OCI-LY7 (cell line): ENCODE data around the gene LPCAT3.

ENCODE experiments used
- EZH2phosphoT487 ChIP-seq: fragments of 200-600 bp; sonication (generic); IDR thresholded peaks from 2 replicates; pipeline ENCODE4 v1.6.1; 2018; ENCODE audit warnings: low read depth, borderline replicate concordance, mild to moderate bottlenecking, mixed run types, antibody characterized with exemption, low read length, moderate library complexity, mixed read lengths
- TF ChIP-seq, protein P1 (sequence below): fragments of 200-600 bp; sonication (generic); conservative IDR thresholded peaks from 2 replicates; pipeline ENCODE4 v1.5.1; 2014; ENCODE audit warnings: mild to moderate bottlenecking, antibody characterized with exemption, low read length, moderate library complexity, mixed read lengths

DNA sequence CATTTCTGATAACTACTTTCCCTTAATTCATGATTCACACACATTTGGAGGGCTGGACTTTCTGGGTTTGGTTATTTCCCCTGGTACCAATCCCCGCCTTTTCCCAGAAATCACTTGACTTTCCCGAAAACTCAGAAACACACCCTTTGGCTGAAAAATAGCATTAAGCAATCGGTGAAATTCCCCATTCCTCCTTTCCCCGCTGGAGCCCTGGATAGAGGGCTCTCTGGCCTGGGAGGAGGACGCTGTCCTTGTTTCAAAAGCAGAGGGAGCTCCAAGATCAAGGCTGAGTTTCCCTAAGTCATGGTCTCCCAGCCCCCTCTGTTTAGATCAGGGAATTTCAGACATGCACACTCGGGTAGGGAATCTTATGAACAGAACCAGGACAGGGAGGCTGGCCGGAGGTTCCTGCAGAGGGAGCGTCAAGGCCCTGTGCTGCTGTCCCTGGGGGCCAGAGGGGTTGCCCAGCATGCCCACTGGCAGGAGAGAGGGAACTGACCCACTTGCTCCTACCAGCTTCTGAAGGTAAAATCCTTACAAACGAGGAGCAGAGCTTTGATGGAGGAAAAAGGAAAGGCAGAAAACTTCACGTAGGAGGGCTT, 42.2 kb upstream of the LPCAT3 start, which contains the start of gene C1S:
- TF ChIP-seq, protein P1, sequence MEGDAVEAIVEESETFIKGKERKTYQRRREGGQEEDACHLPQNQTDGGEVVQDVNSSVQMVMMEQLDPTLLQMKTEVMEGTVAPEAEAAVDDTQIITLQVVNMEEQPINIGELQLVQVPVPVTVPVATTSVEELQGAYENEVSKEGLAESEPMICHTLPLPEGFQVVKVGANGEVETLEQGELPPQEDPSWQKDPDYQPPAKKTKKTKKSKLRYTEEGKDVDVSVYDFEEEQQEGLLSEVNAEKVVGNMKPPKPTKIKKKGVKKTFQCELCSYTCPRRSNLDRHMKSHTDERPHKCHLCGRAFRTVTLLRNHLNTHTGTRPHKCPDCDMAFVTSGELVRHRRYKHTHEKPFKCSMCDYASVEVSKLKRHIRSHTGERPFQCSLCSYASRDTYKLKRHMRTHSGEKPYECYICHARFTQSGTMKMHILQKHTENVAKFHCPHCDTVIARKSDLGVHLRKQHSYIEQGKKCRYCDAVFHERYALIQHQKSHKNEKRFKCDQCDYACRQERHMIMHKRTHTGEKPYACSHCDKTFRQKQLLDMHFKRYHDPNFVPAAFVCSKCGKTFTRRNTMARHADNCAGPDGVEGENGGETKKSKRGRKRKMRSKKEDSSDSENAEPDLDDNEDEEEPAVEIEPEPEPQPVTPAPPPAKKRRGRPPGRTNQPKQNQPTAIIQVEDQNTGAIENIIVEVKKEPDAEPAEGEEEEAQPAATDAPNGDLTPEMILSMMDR, result no peak
- TF ChIP-seq EZH2phosphoT487, result no peak
